ENCODE measurements around the gene TESK2.
"Not testable (repeated sequence)": the region's sequence is repeated elsewhere in the genome, so short reads cannot be mapped to it uniquely, and the experiment has no call there.

The TESK2 gene

GRCh38 chr1:45370575-45370974 lies 120.4 kb downstream of the TESK2 start:
- no peak for DNase-seq

DNA sequence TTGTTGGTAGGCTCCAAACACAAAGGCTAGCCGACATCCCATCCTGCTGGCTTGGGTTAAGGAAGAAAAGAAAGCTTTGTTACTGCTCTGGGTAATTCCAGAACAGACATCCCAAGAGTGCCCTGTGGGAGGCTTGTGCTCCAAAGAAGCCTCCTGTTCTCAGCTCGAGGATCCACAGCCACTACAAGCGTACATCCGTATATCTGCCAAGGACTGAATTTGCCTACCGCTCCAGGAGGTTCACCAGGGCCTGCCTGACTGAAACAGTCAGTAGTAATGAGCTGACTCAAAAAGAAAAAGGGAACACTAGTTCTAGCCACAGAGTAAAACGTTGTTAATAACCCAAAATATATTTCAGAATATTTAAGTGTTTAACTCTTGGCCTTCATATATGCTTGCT lies 125.9 kb downstream of the TESK2 start:
- DNase-seq = no peak

- DNase-seq = no peak
Observed at GRCh38 chr1:45364294-45364693, 126.7 kb downstream of the TESK2 start.

DNA sequence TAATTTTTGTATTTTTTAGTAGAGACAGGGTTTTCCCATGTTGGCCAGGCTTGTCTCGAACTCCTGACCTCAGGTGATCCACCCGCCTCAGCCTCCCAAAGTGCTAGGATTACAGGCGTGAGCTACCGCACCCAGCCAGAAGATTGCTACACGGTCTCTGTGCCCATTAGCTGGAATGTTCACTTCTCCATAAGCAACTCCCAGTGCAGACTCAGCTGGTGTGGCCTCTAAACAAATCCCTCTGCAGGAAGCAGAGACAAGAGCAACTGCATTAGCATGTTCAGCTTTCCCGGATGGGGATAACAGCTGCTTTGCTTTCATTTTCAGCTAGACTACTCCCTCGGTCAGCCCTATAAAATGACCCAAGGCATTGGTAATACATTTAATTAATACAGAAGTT lies 130.0 kb downstream of the TESK2 start:
- DNase-seq = not testable (repeated sequence)

- DNase-seq = peak; percentile 29
Observed at GRCh38 chr1:45359882-45360513, 131.0 kb downstream of the TESK2 start.

DNA sequence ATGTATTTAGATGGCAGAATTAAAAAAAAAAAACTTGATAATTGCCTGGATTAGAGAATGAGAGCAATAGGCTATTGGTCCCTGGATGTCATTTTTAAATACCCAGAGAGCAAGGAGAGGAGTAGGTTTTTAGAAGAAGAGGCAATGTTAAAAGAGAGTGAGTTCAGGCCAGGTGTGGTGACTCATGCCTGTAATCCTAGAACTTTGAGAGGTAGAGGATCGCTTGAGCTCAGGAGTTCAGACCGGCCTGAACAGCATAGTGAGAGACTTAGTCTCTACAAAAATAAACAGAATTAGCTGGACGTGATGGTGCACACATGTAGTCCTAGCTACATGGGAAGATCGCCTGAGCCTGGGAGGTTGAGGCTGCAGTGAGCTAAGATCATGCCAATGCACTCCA lies 134.8 kb downstream of the TESK2 start:
- no peak for DNase-seq

DNA sequence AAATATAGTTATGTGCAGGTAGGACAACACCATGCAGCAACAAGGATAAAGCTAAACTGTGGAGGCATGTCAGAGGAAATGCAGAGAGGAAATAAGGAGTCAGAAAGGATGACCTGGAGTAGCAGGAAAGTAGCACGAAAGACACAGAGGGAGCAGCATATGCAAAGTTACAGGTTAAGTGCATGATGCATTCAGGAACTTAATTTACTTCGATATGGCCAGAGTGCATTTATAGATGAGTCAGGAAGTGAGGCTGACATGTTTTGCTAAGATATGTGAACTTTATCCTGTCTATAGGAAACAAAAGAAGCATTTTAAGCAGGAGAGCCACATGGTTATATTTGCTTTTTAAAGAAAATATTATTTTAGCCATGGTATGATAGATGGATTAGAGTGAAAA lies 135.3 kb downstream of the TESK2 start:
- DNase-seq = no peak

GRCh38 chr1:45354838-45355237 lies 136.1 kb downstream of the TESK2 start:
- DNase-seq = no peak

- no peak for DNase-seq
Observed at GRCh38 chr1:45353685-45354084, 137.3 kb downstream of the TESK2 start.

GRCh38 chr1:45351508-45351907 lies 139.5 kb downstream of the TESK2 start:
- DNase-seq = no peak

DNA sequence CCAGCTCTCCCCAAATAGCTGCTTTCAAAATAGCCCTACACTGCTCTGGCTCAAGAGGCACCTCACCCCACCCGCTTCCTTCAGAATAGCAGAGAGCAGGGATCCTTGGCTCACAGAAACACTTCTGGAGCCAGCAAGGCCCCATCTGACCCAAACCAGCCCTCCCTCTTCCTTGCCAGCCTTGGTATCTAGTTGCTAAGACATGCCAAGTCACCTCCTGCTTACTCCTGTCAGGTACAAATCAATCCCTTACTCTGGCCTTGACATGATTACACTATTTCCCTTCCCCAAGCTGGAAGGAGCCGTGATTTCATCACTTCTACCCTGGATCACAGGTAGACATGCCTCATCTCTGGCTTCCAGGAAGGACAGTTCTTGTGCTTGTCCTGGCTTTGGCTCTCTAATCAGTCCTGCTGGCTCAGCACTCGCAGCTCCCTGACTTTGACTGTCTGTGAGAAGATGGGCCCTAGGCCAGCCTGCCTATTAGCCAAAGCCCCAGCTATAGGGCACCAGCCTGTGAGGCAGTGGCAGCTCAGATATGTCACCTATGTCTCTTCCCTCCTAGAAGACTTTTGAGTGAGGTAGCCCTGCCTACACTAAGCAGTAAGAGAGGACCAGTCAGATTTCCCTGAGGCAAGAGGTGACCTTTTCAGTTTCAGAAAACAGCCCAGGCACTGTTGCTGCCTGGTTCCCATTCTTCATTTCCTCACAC lies 141.8 kb downstream of the TESK2 start:
- no peak for DNase-seq

GRCh38 chr1:45348609-45348965 lies 142.4 kb downstream of the TESK2 start:
- no peak for DNase-seq

GRCh38 chr1:45348020-45348419 lies 142.9 kb downstream of the TESK2 start:
- no peak for DNase-seq

DNA sequence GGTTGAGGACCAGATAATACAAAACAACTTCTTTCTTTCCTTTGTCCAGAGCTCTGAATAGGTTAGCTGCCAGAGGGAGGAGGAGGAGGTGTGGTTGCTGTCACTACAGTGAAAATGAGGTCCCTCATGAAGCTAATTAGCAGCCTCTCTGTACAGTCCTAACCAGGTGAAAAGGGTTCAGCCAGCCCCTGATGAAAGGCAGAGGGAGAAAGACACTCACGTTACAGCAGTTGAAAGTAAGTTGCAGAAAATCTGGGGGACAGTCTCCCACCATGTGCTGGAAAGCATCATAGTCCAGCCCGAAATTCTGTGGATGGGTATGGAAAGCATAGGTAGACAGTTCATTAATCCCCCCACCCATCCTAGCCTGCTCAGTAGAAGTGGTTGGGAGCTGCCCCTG lies 144.5 kb downstream of the TESK2 start:
- DNase-seq = no peak

GRCh38 chr1:45345014-45345413 lies 145.9 kb downstream of the TESK2 start:
- no peak for DNase-seq

GRCh38 chr1:45344499-45344898 lies 146.5 kb downstream of the TESK2 start:
- DNase-seq = no peak

DNA sequence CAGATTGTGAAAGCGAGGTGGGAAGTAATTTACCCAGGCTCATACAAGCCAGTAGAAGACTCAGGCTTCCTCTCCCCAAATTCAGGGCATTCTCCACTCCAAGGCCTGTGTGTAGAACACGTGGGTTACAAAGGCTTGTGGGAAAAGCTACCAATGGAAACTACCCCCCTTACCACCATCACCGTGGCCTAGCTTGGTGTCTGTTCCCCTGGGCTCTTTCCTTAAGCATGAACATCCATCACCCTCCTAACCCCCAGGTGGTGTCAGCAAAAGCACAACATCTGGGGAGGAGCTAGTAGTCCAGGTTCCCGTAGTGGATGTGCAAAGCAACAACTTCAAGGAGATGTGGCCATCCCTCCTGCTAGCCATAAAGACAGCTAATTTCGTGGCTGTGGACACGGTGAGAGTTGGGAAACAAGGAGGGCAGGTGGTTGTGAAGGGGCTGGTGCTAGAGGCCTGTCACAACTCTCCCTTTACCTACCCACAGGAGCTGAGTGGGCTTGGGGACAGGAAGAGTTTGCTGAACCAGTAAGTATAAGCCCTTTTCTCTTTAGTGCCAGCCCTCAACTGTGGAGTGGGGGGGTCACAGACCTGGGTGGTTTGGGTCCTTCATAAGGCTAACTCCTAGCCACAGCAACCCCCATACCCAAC lies 150.0 kb downstream of the TESK2 start:
- no peak for DNase-seq

GRCh38 chr1:45339789-45340558 lies 151.0 kb downstream of the TESK2 start, which contains the start of the genes MUTYH and TOE1:
TSS of gene MUTYH (minus strand) at chr1:45340440. CDS start at chr1:45334505, 5,935 bp downstream.
TSS of gene TOE1 (plus strand) at chr1:45340170. CDS start at chr1:45340253, 83 bp downstream.
- peak; percentile 84 for DNase-seq

DNA sequence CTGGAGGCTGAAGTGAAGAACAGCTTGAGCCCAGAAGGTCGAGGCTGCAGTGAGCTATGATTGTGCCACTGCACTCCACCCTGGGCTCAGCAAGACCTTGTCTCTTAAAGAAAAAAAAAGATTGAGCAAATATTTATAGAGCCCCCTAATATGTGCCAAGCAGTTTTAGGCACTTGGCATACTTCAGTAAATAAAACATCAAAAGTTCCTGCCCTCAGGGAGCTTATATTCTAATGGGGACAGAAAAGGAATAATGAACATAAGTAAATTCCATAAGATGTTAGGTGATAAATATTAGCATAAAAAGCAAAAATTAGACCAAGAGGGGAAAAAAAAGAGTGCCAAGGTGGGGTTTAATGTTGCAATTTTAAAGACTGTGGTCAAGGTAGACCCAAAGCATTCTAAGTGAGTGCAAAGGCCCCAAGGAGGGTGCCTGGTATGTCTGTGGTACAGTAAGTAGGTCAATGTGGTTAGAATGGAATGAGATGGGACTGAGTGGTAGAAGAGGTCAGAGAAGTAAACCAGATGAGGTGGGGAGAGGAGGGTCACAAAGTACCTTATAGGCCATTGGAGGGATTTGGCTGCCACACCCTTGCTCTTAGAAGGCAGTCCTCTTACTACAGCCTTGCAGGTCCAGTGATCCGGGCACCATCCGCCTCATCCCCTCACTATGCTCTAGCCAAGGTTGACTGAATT lies 153.2 kb downstream of the TESK2 start:
- DNase-seq = no peak

DNA sequence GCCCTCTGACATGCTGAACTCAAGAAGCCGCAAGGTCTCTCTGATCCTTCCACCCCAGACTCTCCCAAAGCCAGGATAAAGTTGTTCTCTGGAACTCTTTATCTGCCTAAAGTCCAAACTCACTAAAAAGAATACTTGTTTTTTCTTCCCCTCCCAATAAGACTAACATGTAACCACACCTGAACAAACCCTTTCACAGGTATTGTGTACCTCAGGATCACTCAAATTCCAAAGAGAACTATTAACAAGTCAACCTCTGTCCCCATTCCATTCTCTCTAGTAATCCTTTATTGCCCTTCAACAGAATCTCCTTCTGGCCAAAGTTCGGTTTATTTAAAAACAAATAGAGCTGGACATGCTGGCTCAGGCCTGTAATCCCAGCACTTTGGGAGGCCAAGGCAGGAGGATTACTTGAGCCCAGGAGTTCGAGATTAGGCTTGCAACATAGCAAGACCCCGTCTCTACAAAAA lies 155.1 kb downstream of the TESK2 start:
- DNase-seq = no peak

GRCh38 chr1:45334308-45335245 lies 156.4 kb downstream of the TESK2 start:
- DNase-seq = no peak

DNA sequence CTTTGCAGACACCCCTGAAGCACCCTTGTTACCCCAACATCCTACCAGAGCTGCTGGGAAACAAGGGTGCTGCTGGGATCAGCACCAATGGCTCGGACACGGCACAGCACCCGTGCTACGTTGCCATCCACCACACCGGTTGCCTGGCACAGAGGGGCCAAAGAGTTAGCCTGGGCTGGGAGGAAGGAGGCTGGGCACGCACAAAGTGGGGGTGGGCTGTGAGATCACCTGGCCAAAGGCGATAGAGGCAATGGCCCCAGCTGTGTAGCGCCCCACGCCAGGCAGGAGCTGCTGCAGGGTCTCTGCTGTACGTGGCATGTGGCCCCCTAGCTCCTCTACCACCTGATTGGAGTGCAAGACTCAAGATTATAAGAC lies 158.6 kb downstream of the TESK2 start:
- no peak for DNase-seq
